PC-3 (cell line): ENCODE data around the gene DEFB123. TPM values are rescaled to one million over a fixed set of nuclear protein-coding genes. Genes with fewer than 3 reads are reported as not detected.
A peak's percentile ranks its signal among the peaks of the same experiment; 100 is the strongest.

Experiments
- ATAC-seq: fragments of 200-7000 bp; cut with Tn5 transposase; 2 replicates; pipeline ENCODE4 v1.9.1; 2020; ENCODE audit warnings: mild to moderate bottlenecking, moderate library complexity
- Bru-seq: library from RNA; stranded (reverse); fragments of 400-500 nt; gene quantifications from one replicate; lab custom pipeline; 2021; lab: Mats Ljungman, UMichigan
- BruChase-seq, 2 experiments: library from RNA; stranded (reverse); fragments of 400-500 nt; gene quantifications; one replicate each; lab custom pipeline; 2021; lab: Mats Ljungman, UMichigan
- BruUV-seq: library from RNA; stranded (reverse); fragments of 400-500 nt; replicated peaks from 2 replicates; lab custom pipeline; 2021; lab: Mats Ljungman, UMichigan
- CTCF ChIA-PET: fragments of 300-600 bp; sonication (Branson Sonifier 250); formaldehyde crosslinking; loops from one replicate; lab custom pipeline; 2022; ENCODE audit warnings: antibody characterized with exemption; lab: Charles Lee
- POLR2A ChIA-PET: fragments of 300-600 bp; sonication (Branson Sonifier 250); formaldehyde crosslinking; loops from one replicate; lab custom pipeline; 2022; ENCODE audit warnings: antibody characterized with exemption; ENCODE audit not compliant: unreplicated experiment; lab: Charles Lee
- DNase-seq: peaks from one replicate; pipeline ENCODE4 v3.0.0-alpha.2; 2015
- H2AFZ ChIP-seq: fragments of 300-600 bp; sonication (generic); 2 replicates; pipeline ENCODE4 v1.6.0; 2016; ENCODE audit warnings: antibody characterized with exemption, low read length
- H3F3A ChIP-seq: fragments of 300-600 bp; sonication (generic); one replicate; pipeline ENCODE4 v1.6.0; 2017; ENCODE audit warnings: antibody characterized with exemption, low read length, control low read depth, mild to moderate bottlenecking; ENCODE audit not compliant: unreplicated experiment
- H3K27ac ChIP-seq: fragments of 300-600 bp; sonication (generic); 2 replicates; pipeline ENCODE4 v1.5.1; 2016; ENCODE audit warnings: mild to moderate bottlenecking, low read length
- H3K27me3 ChIP-seq: fragments of 300-600 bp; sonication (generic); 2 replicates; pipeline ENCODE4 v1.6.1; 2016; ENCODE audit warnings: low read length, mixed read lengths
- H3K36me3 ChIP-seq: fragments of 300-600 bp; sonication (generic); 2 replicates; pipeline ENCODE4 v1.6.1; 2016; ENCODE audit warnings: low read depth, mixed run types, low read length, mixed read lengths
- H3K4me1 ChIP-seq: fragments of 300-600 bp; sonication (generic); 2 replicates; pipeline ENCODE4 v1.5.1; 2016; ENCODE audit warnings: low read length; ENCODE audit not compliant: insufficient read depth
- H3K4me2 ChIP-seq: fragments of 300-600 bp; sonication (generic); 2 replicates; pipeline ENCODE4 v1.6.0; 2016; ENCODE audit warnings: low read length
- H3K4me3 ChIP-seq: fragments of 300-600 bp; sonication (generic); 2 replicates; pipeline ENCODE4 v1.5.1; 2016; ENCODE audit warnings: mild to moderate bottlenecking, low read length, mixed read lengths
- H3K79me2 ChIP-seq: fragments of 300-600 bp; sonication (generic); 2 replicates; pipeline ENCODE4 v1.6.1; 2017; ENCODE audit warnings: low read length, mixed read lengths
- H3K9ac ChIP-seq: fragments of 300-600 bp; sonication (generic); 2 replicates; pipeline ENCODE4 v1.6.0; 2016; ENCODE audit warnings: mild to moderate bottlenecking, low read length
- H3K9me2 ChIP-seq: fragments of 300-600 bp; sonication (generic); replicated peaks from 2 replicates; pipeline ENCODE4 v1.6.1; 2016; ENCODE audit warnings: mixed run types, low read length, mixed read lengths
- H3K9me3 ChIP-seq: fragments of 300-600 bp; sonication (generic); 2 replicates; pipeline ENCODE4 v1.6.1; 2016; ENCODE audit warnings: low read length, mixed read lengths
- H4K20me1 ChIP-seq: fragments of 300-600 bp; sonication (generic); 2 replicates; pipeline ENCODE4 v1.6.1; 2016; ENCODE audit warnings: low read length, mixed read lengths
- EZH2 ChIP-seq: fragments of 300-600 bp; sonication (generic); IDR thresholded peaks from one replicate; pipeline ENCODE4 v1.6.1; 2017; ENCODE audit warnings: antibody characterized with exemption, mild to moderate bottlenecking, low read length; ENCODE audit not compliant: unreplicated experiment
- EZH2phosphoT487 ChIP-seq: fragments of 300-600 bp; sonication (generic); IDR thresholded peaks from 2 replicates; pipeline ENCODE4 v1.6.1; 2018; ENCODE audit warnings: mild to moderate bottlenecking, antibody characterized with exemption, low read length, borderline replicate concordance
- intact Hi-C: fragments of 100-400 bp; cut with micrococcal nuclease; formaldehyde crosslinking; loops from 2 replicates; pipeline ENCODE4 v1.9.0; 2023
- long read RNA-seq: library from polyadenylated mRNA; unstranded; transcript quantifications from one replicate; pipeline ENCODE4 v2.0.0, GENCODE V29; 2021; ENCODE audit not compliant: unreplicated experiment
- total RNA-seq: library from RNA; depleted of rRNA; stranded (reverse); fragments of >200 nt; gene quantifications from 2 replicates; pipeline ENCODE4 v1.2.3, GENCODE V29; 2014; rRNA removed
- TF ChIP-seq, protein P1 (sequence below): fragments of 300-600 bp; sonication (generic); conservative IDR thresholded peaks from 2 replicates; pipeline ENCODE4 v1.5.1; 2017; ENCODE audit warnings: antibody characterized with exemption, low read depth, mild to moderate bottlenecking, low read length

The DEFB123 gene
- total RNA-seq (not detected in 2 replicates), Bru-seq, nascent RNA (not detected), BruChase-seq, experiment 1, labeled RNA remaining after a 6-hour chase (not detected), BruChase-seq, experiment 2, labeled RNA remaining after a 2-hour chase (not detected)
- long read RNA-seq: 0 reads

DNA sequence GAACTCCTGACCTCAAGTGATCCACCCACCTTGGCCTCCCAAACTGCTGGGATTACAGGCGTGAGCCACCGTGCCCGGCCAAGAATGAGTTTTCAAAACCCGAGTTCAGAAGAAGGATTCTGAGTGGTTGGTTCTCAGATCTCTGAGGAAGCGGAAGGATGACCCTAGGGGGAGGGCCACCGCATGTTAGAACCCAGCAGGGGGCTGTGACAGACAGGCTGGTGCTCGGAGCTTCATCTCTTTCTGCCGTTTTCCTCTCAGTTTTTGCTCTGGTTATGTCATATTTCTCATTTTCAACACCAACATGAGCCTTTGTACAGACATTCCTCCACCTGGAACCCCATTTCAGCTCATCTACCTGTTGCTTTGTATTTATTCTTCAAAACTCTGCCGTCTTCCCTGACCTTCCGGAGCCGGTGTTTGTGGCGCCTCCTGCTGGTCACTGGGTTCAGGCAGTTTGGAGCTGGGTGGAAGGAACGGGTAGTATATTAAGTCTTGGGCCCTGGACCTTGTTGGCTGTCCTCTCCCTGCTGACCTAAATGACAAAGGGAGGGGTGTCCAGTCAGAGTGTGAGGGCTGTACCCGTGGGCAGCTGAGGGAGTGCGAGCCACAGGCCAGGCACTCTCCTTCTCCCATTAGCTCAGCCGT, at the start of gene DEFB123:
Gene DEFB123 (plus strand): TSS at position 621 of the 648 bp plus-strand sequence. CDS start 67 bp downstream, outside the sequence.
- no peaks in the 10 kb centered on the region for H3K4me1 ChIP-seq
- no peaks in the 10 kb centered on the region for H3K36me3 ChIP-seq
- no peaks in the 10 kb centered on the region for H3K9me3 ChIP-seq
- no TSS peak for BruUV-seq
- H3K79me2 ChIP-seq: no peaks in the 10 kb centered on the region
- H3K4me3 ChIP-seq: no peak within 1 kb of the TSS
- no peak for DNase-seq
- H3K27me3 ChIP-seq: peaks cover 56% of the 10 kb centered on the region
- CTCF ChIA-PET: interaction anchor here (0.7 kb wide), 1 partner anchor 26 kb away, joined by 3 read pairs; no protein-coding TSS in a partner anchor
- no peak within 1 kb of the TSS for H3K4me2 ChIP-seq
- H2AFZ ChIP-seq: no peak within 1 kb of the TSS
- H3K9me2 ChIP-seq: no peaks in the 10 kb centered on the region
- POLR2A ChIA-PET: no interaction called here
- no peak for TF ChIP-seq EZH2phosphoT487
- TF ChIP-seq, protein P1, sequence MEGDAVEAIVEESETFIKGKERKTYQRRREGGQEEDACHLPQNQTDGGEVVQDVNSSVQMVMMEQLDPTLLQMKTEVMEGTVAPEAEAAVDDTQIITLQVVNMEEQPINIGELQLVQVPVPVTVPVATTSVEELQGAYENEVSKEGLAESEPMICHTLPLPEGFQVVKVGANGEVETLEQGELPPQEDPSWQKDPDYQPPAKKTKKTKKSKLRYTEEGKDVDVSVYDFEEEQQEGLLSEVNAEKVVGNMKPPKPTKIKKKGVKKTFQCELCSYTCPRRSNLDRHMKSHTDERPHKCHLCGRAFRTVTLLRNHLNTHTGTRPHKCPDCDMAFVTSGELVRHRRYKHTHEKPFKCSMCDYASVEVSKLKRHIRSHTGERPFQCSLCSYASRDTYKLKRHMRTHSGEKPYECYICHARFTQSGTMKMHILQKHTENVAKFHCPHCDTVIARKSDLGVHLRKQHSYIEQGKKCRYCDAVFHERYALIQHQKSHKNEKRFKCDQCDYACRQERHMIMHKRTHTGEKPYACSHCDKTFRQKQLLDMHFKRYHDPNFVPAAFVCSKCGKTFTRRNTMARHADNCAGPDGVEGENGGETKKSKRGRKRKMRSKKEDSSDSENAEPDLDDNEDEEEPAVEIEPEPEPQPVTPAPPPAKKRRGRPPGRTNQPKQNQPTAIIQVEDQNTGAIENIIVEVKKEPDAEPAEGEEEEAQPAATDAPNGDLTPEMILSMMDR: peak; percentile 54
- no peak within 1 kb of the TSS for H3K27ac ChIP-seq
- no peak within 1 kb of the TSS for H3K9ac ChIP-seq
- ATAC-seq: no peak
- intact Hi-C loops: no loop called here
- H3F3A ChIP-seq: no peaks in the 10 kb centered on the region
- H4K20me1 ChIP-seq: no peaks in the 10 kb centered on the region

- Histone ChIP-seq H3K79me2 (no peaks in the 10 kb centered on the region), H3K9me2 (no peaks in the 10 kb centered on the region), H2AFZ (no peak overlapping the region), H4K20me1 (no peaks in the 10 kb centered on the region), H3K9me3 (no peaks in the 10 kb centered on the region), H3K4me2 (no peak overlapping the region), H3K4me1 (no peaks in the 10 kb centered on the region), H3F3A (no peaks in the 10 kb centered on the region), H3K36me3 (no peaks in the 10 kb centered on the region), H3K9ac (no peak overlapping the region), H3K27ac (no peak overlapping the region), H3K27me3 (peaks cover 15% of the 10 kb centered on the region), H3K4me3 (no peak overlapping the region)
- DNase-seq: no peak
- ChIA-PET CTCF (no interaction called here), POLR2A (no interaction called here)
- intact Hi-C loops: no loop called here
- ATAC-seq: no peak
- TF ChIP-seq, protein P1: no peak
- TF ChIP-seq EZH2phosphoT487: no peak
- no peak for TF ChIP-seq EZH2
- no TSS peak for BruUV-seq
Measured at GRCh38 chr20:31392836-31393235, 47.6 kb upstream of the DEFB123 start.

DNA sequence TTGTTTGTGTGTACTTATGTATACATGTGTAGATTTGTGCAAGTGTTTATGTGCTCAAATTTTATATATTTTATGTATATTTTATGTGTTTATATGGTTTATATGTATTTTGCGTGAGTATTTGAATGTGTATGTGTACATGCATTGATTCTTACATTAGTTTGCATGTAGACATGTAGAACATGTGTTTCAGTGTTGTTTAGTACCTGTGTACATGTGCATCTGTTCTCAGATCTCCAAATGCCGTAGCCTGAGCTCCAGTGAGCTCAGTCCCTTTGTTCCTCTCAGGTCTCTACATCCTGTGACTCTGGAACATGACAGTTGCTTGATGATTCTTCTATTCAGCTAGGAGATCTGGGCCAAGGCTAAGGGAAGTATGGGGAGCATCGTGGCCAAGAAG, 45.5 kb upstream of the DEFB123 start:
- Histone ChIP-seq H3F3A (no peaks in the 10 kb centered on the region), H4K20me1 (no peaks in the 10 kb centered on the region), H3K27ac (no peak overlapping the region), H3K4me1 (no peaks in the 10 kb centered on the region), H3K4me2 (no peak overlapping the region), H3K27me3 (peaks cover 6% of the 10 kb centered on the region), H3K36me3 (no peaks in the 10 kb centered on the region), H3K79me2 (no peaks in the 10 kb centered on the region), H3K9ac (no peak overlapping the region), H3K9me2 (no peaks in the 10 kb centered on the region), H2AFZ (no peak overlapping the region), H3K9me3 (no peaks in the 10 kb centered on the region), H3K4me3 (no peak overlapping the region)
- TF ChIP-seq EZH2 (no peak), EZH2phosphoT487 (no peak)
- TF ChIP-seq, protein P1: no peak
- BruUV-seq: no TSS peak
- no peak for DNase-seq
- CTCF ChIA-PET: no interaction called here
- intact Hi-C loops: no loop called here
- POLR2A ChIA-PET: no interaction called here
- no peak for ATAC-seq
